GM12892 (cell line): ENCODE results near the gene SLC1A4.

Experiments
- POLR2A ChIP-seq: IDR thresholded peaks from 2 replicates; pipeline ENCODE4 v1.6.1; 2011; ENCODE audit warnings: low read depth, low read length, control low read depth
- TAF1 ChIP-seq: IDR thresholded peaks from 2 replicates; pipeline ENCODE4 v1.6.1; 2011; ENCODE audit warnings: low read depth, mild to moderate bottlenecking, control low read depth, low read length, borderline replicate concordance

- no peak for TF ChIP-seq TAF1
- TF ChIP-seq POLR2A, result no peak
Observed at GRCh38 chr2:65040400-65041261, 51.4 kb downstream of the SLC1A4 start.
